ENCODE data around the gene COPS9.

COPS9 gene

DNA sequence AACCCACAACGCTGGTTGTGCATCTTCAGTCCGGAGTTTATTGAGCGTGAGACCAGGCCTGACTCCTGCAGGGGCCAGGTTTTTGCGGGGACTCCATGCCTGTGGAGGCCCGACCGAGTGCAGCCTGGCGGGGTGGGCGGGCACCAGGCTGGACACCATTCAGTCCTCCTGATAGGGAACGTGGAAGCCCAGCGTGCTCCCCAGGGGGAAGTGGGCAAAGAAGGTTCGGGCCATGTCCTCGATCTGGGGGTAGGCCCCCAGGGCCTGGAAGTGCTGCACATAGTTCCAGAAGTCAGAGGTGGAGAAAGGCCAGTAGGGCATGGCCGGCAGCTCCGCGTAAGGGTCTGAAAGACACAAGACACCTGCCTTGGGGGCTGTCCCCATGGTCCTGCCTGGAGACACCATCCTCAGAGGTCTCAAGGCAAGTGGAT lies 2.9 kb upstream of the COPS9 start:
- TF ChIP-seq GATA1 (IDR thresholded peaks at IDR 0.05; ENCODE audit: low read depth, low read length) (no peak), POLR2A (IDR thresholded peaks at IDR 0.05; ENCODE audit: low read length) (no peak)
- no peak for DNase-seq

DNA sequence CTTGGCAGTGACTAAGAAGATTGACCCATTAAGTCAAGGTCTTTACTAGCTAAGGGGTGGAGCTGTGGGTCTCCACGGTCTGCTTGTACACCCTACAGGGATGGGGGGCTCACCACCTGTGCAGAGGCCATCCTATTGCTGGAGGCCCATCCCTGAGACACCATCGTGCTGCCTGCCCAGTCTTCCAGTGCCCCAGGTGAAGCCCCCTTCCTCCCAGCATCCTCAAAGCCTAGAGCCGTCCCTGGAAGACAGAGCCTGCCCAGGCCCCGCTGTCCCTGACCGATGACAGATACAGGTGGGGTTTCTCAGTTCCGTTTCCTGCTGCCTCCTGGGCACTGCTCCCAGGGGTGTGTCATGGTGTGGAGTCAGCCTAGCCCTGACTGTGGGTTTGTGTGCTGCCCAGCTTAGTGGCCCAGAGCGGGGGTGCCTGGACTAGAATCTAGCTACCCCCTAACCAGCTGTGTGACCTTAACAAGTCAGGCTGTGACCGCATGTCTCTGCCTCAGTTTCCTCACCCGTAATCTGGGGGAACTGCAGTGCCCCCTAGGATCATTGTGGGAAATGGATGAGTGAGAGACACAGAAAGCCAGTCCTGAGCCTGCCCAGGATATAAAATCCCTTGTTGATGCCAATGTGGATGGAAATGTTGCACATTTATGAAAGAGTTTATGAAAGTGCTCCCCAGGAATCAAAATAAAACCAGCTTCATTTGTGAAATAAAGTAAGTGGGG lies 2.3 kb upstream of the COPS9 start:
- no peak for DNase-seq
- TF ChIP-seq GATA1 (IDR thresholded peaks at IDR 0.05; ENCODE audit: low read depth, low read length) (no peak), POLR2A (IDR thresholded peaks at IDR 0.05; ENCODE audit: low read length) (no peak)

DNA sequence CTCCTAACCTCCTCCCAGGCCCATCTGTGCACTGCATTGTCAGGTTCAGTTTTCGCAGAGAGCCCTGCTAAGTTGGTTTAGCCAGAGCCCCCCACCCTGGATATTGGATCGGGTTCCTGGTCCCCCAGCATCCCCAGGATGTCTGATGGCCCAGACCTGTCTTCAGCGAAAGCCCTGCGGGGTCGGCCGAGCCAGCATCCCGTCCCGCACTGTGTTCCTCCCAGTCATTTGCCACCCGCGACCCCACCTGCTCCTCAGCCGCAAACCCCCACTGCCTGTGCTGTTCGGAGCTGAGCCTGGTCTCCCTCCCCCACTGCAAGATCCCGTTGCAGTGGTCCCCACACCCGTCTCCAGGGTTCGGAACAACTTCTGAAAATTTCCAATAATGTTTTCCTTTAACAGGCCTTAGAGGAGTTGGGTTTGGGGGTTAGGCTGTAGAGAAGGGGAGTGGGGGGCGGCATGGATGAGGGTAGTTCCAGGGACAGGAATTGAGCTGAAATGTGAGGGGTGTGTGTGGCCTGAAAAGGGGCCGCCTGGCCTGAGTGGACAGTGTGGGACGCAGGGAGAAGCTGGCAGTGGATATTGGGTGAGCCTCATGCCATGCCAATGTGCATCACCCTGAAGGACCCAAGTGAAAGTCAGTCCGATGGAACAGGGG lies 1.6 kb upstream of the COPS9 start:
- DNase-seq, result no peak
- no peak for TF ChIP-seq GATA1 (IDR thresholded peaks at IDR 0.05; ENCODE audit: low read depth, low read length)
- no peak for TF ChIP-seq POLR2A (IDR thresholded peaks at IDR 0.05; ENCODE audit: low read length)

GRCh38 chr2:240136671-240137292 lies 677 bp upstream of the COPS9 start:
- TF ChIP-seq GATA1 (IDR thresholded peaks at IDR 0.05; ENCODE audit: low read depth, low read length) (no peak), POLR2A (IDR thresholded peaks at IDR 0.05; ENCODE audit: low read length) (no peak)
- no peak for DNase-seq

DNA sequence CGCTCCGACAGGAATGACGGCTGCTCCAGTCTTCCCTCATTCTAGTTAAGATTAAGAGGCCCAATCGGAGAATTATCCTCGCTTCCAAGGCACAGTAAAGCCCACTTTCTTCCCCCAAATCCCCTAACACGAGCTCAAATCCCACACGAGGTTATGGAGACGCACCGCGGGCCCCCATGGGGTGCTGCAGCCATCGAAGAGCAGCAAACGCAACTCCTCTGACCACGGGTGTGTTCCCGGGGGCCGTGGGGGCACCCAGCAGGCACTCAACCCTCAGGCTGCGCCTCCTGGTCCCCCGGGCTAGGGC lies 446 bp downstream of the COPS9 start:
- no peak for TF ChIP-seq POLR2A (IDR thresholded peaks at IDR 0.05; ENCODE audit: low read length)
- TF ChIP-seq GATA1 (IDR thresholded peaks at IDR 0.05; ENCODE audit: low read depth, low read length), result no peak

GRCh38 chr2:240134956-240135520 lies 1.1 kb downstream of the COPS9 start:
- TF ChIP-seq GATA1 (IDR thresholded peaks at IDR 0.05; ENCODE audit: low read depth, low read length) (no peak), POLR2A (IDR thresholded peaks at IDR 0.05; ENCODE audit: low read length) (no peak)
- no peak for DNase-seq

More for the DNA sequence above, 446 bp downstream of the COPS9 start:
- no peak for DNase-seq

GRCh38 chr2:240134466-240134865 lies 1.6 kb downstream of the COPS9 start:
- TF ChIP-seq POLR2A (IDR thresholded peaks at IDR 0.05; ENCODE audit: low read length), result no peak
- no peak for TF ChIP-seq GATA1 (IDR thresholded peaks at IDR 0.05; ENCODE audit: low read depth, low read length)
- DNase-seq, result no peak

GRCh38 chr2:240133401-240133800 lies 2.7 kb downstream of the COPS9 start:
- no peak for DNase-seq
- no peak for TF ChIP-seq GATA1 (IDR thresholded peaks at IDR 0.05; ENCODE audit: low read depth, low read length)
- TF ChIP-seq POLR2A (IDR thresholded peaks at IDR 0.05; ENCODE audit: low read length), result no peak

GRCh38 chr2:240132651-240132980 lies 3.5 kb downstream of the COPS9 start:
- TF ChIP-seq GATA1 (IDR thresholded peaks at IDR 0.05; ENCODE audit: low read depth, low read length) (no peak), POLR2A (IDR thresholded peaks at IDR 0.05; ENCODE audit: low read length) (no peak)
- no peak for DNase-seq

DNA sequence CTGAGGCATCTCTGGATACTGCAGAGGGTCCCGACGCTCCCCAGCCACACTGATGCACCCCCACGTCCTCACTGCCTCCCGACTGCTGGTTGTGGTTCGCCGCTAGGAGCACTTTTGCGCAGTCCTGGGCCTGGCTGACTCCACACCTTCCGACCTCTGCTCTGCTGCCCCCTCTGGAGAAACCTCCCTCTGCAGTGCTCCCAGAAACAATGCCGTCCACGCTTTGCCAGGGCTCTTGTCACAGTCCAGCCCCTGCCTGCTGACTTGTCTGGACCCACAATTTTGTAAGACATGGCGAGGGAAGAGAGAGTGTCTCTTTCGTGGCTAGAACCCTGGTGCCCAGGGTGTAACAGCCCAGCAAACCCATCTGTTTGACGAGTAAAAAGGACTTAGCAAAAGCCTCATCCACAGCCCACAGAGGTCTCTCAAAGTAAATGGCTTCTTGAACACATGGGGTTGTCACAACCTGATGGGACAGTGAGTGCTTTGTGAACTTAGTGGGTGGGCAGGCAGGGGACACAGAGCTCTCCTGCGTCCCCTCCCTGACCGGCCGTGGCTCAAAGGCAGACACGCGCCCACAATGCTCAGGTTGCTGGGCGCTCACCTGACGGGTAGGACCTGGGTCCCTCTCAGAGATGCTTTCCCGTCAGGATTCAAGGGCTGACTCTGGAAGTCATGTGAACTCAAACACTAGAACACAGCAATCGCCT lies 4.0 kb downstream of the COPS9 start:
- DNase-seq, result no peak
- TF ChIP-seq GATA1 (IDR thresholded peaks at IDR 0.05; ENCODE audit: low read depth, low read length) (no peak), POLR2A (IDR thresholded peaks at IDR 0.05; ENCODE audit: low read length) (no peak)

GRCh38 chr2:240131296-240131695 lies 4.8 kb downstream of the COPS9 start:
- no peak for DNase-seq
- TF ChIP-seq GATA1 (IDR thresholded peaks at IDR 0.05; ENCODE audit: low read depth, low read length), result no peak
- TF ChIP-seq POLR2A (IDR thresholded peaks at IDR 0.05; ENCODE audit: low read length), result no peak

DNA sequence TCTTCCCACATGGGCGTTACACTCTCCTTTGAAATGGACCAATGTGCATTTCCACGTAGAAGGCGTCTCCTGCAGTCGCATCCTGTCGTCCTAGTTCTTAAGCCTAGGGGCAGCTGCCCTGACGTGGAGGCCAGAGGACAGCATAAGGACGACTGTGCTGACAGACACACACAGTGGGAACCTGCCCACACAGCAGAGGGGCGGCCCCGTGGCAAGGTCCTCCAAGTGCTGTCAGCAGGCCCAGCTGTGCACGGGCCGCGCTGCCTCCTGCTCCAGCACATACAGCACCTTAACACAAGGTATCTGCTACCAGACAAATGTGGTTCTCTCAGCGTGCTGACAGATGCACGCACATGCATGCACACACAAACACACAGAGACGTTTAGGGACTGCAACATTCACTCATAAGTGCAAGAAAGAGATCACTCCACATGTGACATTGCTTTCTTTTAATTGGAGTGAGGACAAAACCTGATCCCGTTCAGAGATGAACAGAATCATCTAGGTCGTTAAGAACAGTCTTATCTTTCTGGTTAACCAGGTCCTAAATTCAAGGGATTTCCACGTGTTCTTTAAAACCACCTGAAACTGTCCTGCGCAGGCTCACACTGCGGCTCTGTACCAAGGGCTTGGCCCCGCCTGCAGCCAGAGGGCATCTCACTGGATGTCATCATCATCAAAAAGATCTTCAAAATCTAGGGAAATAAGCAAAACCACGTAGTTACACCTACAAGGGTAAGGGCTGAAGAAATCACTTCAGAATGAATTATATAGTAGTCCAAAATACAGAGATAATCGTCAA lies 5.5 kb downstream of the COPS9 start:
- no peak for DNase-seq
- TF ChIP-seq POLR2A (IDR thresholded peaks at IDR 0.05; ENCODE audit: low read length) (no peak), GATA1 (IDR thresholded peaks at IDR 0.05; ENCODE audit: low read depth, low read length) (no peak)

DNA sequence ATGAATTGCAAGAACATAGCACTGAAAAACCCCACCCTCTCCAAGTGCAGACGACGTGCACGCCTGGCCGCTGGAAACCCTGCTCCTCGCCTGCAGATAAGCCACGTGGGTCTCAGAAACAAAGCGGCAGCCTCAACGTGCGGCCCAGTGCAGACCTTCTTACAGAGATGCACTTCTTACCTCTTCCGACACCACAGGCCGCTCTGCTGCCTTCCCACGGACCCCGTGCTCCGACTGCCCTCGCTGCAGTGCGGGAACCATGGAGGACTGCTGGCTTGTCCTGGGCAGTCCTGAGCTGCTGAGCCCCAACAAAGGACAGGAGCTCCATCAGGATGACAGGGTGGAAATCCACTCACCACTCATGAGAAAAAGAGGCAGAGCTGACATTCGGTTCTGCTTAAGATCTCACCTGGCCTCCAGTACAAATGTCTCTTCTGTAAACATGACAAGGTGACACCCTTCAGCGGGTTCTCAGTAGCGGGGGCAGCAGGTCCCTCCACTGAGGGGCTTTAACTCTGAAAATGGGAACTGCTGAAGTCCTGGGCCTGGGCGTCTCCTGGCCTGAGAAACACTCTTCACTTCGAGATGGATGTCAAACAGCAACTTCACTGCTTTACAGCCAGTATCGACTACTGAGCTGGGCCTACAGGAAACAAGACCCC lies 6.2 kb downstream of the COPS9 start:
- DNase-seq, result no peak
- TF ChIP-seq POLR2A (IDR thresholded peaks at IDR 0.05; ENCODE audit: low read length) (no peak), GATA1 (IDR thresholded peaks at IDR 0.05; ENCODE audit: low read depth, low read length) (no peak)

Data from erythroblast (primary cell).